ENCODE measurements around the gene PDCD1. TPM values are rescaled to one million over a fixed set of nuclear protein-coding genes. Genes with fewer than 3 reads are reported as not detected.

PDCD1 gene
- total RNA-seq, 6 donors from 2014 or later, result 0.49 to 4.2 (median 0.91) TPM; not detected in 1

- WGBS, 2 donors, result 94 to 96% methylated on average over 5 of the region's 5 CpGs
- Histone ChIP-seq H3K36me3 (no peaks in the 10 kb centered on the region), H3K4me1 (peaks cover 0 to 16% (median 11%) of the 10 kb centered on the region in 4 donors), H3K4me3 (no peak overlapping the region), H3K27me3 (peaks cover 0 to 15% (median 4%) of the 10 kb centered on the region in 4 donors), H3K9me3 (no peaks in the 10 kb centered on the region), H3K27ac (peak overlapping the region in 1 of 4 donors; percentile 36)
- DNase-seq, result no peak
- ATAC-seq (ENCODE audit: low FRiP score in 2 of 2), result no peak
- no peak for TF ChIP-seq POLR2AphosphoS5 (IDR thresholded peaks at IDR 0.05)
- TF ChIP-seq, protein P1, sequence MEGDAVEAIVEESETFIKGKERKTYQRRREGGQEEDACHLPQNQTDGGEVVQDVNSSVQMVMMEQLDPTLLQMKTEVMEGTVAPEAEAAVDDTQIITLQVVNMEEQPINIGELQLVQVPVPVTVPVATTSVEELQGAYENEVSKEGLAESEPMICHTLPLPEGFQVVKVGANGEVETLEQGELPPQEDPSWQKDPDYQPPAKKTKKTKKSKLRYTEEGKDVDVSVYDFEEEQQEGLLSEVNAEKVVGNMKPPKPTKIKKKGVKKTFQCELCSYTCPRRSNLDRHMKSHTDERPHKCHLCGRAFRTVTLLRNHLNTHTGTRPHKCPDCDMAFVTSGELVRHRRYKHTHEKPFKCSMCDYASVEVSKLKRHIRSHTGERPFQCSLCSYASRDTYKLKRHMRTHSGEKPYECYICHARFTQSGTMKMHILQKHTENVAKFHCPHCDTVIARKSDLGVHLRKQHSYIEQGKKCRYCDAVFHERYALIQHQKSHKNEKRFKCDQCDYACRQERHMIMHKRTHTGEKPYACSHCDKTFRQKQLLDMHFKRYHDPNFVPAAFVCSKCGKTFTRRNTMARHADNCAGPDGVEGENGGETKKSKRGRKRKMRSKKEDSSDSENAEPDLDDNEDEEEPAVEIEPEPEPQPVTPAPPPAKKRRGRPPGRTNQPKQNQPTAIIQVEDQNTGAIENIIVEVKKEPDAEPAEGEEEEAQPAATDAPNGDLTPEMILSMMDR (IDR thresholded peaks at IDR 0.05), result no peak
- TF ChIP-seq EP300 (IDR thresholded peaks at IDR 0.05), result no peak
- no peak for TF ChIP-seq POLR2A (IDR thresholded peaks at IDR 0.05)
These were observed 6.1 kb upstream of the PDCD1 start for GRCh38 chr2:241864850-241865213.

DNA sequence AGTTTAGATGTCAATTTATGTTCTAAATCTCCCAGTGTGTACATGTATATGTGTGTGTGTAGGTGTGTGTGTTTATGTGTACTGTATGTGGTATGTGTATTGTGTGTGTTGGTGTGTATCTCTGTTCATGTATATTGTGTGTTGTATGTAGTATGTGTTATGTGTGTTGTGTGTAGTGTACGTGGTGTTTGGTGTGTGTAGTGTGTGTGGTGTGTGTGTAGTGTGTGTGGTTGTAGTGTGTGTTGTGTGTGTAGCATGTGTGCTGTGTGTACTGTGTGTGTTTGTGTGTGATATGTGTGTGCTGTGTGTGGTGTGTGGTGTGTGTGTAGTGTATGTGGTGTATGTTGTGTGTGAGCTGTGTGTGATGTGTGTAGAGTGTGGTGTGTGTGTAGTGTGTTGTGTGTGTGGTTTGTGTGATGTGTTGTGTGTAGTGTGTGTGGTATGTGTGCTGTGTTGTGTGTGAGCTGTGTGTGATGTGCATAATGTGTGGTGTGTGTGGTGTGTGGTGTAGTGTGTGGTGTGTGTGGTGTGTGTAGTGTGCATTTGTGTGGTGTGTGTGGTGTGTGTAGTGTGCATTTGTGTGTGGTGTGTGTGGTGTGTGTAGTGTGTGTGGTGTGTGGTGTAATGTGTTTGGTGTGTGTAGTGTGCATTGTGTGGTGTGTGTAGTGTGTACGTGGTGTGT, 5.6 kb upstream of the PDCD1 start:
- Histone ChIP-seq H3K27ac (peak overlapping the region in 1 of 4 donors; percentile 36), H3K9me3 (no peaks in the 10 kb centered on the region), H3K4me1 (peaks cover 2 to 21% (median 13%) of the 10 kb centered on the region in 4 donors), H3K4me3 (no peak overlapping the region), H3K27me3 (peaks cover 0 to 15% (median 4%) of the 10 kb centered on the region in 4 donors), H3K36me3 (no peaks in the 10 kb centered on the region)
- DNase-seq (no peak), ATAC-seq (ENCODE audit: low FRiP score in 2 of 2) (no peak)
- WGBS, 2 donors, result 88 to 94% methylated on average over 2 of the region's 2 CpGs
- TF ChIP-seq POLR2AphosphoS5 (IDR thresholded peaks at IDR 0.05), result no peak
- TF ChIP-seq EP300 (IDR thresholded peaks at IDR 0.05), result no peak
- TF ChIP-seq, protein P1 (IDR thresholded peaks at IDR 0.05), result no peak
- TF ChIP-seq POLR2A (IDR thresholded peaks at IDR 0.05), result no peak

GRCh38 chr2:241863536-241863954, 4.9 kb upstream of the PDCD1 start:
- peak in 1 of 2 donors; percentile 87 for DNase-seq
- peaks cover 0 to 15% (median 4%) of the 10 kb centered on the region in 4 donors for H3K27me3 ChIP-seq

DNA sequence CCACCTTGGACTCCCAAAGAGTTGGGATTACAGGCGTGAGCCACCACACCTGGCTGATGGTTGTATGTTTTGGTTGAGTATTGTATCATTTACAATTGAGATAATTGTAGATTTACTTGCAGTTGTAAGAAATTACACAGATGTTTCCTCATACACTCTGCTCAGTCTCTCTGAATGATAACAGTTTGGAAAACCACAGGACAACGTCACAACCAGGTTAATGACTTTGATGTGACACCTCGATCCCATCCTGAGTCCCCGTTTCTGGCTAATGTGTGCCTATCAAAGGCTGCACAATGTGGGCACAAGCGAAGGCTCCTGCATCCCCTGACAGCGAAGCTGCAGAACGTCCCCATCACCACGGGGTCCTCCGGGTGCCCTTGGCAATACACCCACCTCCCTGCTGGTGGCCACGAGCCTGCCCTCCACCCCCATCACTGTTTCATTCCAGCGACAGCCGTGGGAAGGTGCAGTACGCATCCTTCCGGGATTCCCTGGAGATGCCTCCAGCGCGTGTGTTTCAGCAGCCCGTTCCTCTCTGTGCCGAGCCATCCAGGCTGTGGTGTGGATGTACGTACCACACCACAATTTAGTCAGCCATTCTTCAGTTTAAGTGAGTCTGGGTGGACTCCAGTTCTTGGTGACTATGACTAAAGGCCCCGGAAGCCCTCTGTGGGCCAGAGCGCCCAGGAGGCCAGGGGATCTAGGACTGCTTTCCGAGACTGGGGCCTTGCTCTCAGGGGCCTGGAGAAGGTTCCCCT, 4.3 kb upstream of the PDCD1 start:
- Histone ChIP-seq H3K9me3 (no peaks in the 10 kb centered on the region), H3K36me3 (no peaks in the 10 kb centered on the region), H3K27me3 (peaks cover 0 to 15% (median 4%) of the 10 kb centered on the region in 4 donors), H3K4me3 (peak overlapping the region in 1 of 4 donors; percentile 6), H3K4me1 (peaks cover 6 to 26% (median 15%) of the 10 kb centered on the region in 4 donors), H3K27ac (peak overlapping the region in 2 of 4 donors; percentile 15 to 52)
- peak in 1 of 2 donors; percentile 36 for DNase-seq
- ATAC-seq (ENCODE audit: low FRiP score in 2 of 2), result no peak
- no peak for TF ChIP-seq POLR2A (IDR thresholded peaks at IDR 0.05)
- TF ChIP-seq, protein P1 (IDR thresholded peaks at IDR 0.05), result no peak
- 82 to 85% methylated on average over 17 to 22 of the region's 22 CpGs for WGBS, 2 donors

More at GRCh38 chr2:241863536-241863954, 4.9 kb upstream of the PDCD1 start:
- Histone ChIP-seq H3K27ac (peak overlapping the region in 2 of 4 donors; percentile 15 to 52), H3K4me3 (peak overlapping the region in 1 of 4 donors; percentile 6), H3K4me1 (peaks cover 6 to 26% (median 15%) of the 10 kb centered on the region in 4 donors), H3K36me3 (no peaks in the 10 kb centered on the region), H3K9me3 (no peaks in the 10 kb centered on the region)
- ATAC-seq (ENCODE audit: low FRiP score in 2 of 2), result peak in 1 of 2 donors; percentile 18
- WGBS, 2 donors, result 25 to 30% methylated on average over 28 of the region's 29 CpGs
- TF ChIP-seq EP300 (IDR thresholded peaks at IDR 0.05) (no peak), POLR2A (IDR thresholded peaks at IDR 0.05) (peak in 1 of 4 donors; percentile 13), POLR2AphosphoS5 (IDR thresholded peaks at IDR 0.05) (no peak)
- TF ChIP-seq, protein P1 (IDR thresholded peaks at IDR 0.05), result no peak

All from upper lobe of left lung (tissue), 6 donors.